ENCODE measurements around the gene HSP90B1.

Gene HSP90B1

DNA sequence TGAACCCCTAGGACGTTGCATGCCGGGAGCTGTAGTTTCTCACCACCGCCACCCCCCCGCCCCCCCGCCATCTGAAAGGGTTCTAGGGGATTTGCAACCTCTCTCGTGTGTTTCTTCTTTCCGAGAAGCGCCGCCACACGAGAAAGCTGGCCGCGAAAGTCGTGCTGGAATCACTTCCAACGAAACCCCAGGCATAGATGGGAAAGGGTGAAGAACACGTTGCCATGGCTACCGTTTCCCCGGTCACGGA lies 501 bp upstream of the HSP90B1 start:
- no peak for DNase-seq (ENCODE audit: low read depth)

DNA sequence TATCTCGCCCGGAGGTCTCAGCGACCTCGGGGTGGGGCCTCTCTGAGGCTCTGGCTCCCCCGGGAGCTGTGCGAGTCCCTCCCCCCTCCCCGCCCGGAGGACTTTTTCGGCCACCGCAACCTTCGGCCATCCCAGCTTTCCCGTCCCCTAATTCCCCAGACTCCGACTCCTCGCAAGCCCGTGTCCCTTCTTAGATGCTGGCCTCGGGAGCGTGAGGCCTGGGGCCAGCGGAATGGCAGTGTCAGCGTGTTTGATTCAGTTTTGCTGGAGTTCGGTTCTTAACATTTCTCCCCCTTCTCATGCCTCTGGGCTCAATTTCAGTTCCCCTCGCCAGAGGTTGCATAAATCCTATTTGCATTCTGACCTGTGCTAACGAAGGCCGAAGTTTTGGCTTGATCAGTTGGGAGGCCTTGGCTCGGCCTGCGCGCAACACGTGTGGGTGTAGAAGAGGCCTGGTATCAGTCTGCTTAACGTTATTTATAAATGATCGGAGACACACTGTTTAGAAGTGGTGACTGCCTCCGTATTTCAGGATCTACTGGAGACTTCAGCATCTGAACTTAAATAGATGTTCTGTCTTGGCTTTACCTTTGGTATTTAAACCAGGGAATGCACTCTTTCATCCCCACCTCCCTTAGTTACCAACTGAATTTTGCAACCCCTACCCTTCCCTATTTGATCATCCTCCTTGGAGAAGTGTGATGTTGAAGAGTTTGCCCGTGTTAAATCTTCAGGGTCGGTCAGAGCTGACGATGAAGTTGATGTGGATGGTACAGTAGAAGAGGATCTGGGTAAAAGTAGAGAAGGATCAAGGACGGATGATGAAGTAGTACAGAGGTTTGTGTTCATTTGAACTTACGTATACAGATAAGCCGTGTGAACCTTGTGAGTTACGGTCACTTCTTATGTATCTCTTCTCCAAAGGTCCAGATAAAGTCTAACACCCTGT lies 851 bp downstream of the HSP90B1 start:
- DNase-seq (ENCODE audit: low read depth), result no peak

DNA sequence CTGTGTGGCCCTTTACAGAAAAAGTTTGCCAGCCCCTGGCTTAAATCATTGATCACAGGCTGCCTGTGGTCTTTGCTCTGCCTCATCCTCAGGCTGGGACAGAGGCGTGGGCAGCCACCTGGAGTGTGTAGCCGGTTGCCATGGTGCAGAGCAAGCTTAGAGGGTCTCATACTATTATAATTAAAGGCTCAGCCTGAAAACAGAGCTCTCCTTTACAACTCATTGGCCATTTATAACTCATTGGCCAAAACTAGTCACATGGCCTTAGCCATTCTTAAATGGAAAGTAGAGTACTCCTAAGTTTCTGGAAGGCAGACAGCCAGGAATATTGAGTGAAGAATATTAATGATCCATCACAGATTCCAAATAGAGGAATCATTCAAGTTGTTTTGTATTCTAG lies 3.0 kb downstream of the HSP90B1 start:
- no peak for DNase-seq (ENCODE audit: low read depth)

DNA sequence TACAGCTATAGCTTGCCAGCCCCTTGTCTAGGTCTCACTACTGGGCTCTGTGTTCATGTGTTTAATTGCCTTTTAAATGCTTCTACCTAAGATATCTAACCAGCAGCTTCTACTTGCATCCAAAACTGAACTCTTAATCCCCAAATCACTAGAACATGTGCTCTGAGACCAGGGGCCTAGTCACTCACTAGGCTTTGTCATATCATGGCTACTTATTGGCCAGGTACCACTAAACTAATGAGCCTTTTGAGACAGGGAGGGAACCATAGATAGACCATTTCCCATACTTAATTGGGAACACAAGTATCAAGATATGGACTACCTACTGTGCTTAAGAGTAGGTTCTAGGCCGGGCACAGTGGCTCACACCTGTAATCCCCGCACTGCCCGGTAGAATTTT lies 6.5 kb downstream of the HSP90B1 start:
- DNase-seq (ENCODE audit: low read depth), result no peak

DNA sequence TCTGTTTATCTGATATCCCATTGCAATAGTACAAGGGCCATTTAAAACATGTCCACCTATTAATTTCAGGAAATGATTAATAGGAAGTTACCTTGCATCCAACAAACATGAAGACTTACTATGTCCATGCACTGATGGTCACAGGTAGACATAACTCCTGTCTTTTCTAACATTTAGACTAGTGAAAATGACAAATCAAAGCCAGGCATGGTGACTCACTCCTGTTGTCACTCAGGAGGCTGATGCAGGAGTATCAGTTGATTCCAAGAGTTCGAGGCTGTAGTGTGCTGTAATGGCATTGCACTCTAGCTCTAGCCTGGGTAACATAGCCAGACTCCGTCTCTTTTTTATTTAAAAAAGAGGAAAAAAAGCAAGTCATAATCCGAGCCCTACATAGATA lies 14.8 kb downstream of the HSP90B1 start:
- no peak for DNase-seq (ENCODE audit: low read depth)

DNA sequence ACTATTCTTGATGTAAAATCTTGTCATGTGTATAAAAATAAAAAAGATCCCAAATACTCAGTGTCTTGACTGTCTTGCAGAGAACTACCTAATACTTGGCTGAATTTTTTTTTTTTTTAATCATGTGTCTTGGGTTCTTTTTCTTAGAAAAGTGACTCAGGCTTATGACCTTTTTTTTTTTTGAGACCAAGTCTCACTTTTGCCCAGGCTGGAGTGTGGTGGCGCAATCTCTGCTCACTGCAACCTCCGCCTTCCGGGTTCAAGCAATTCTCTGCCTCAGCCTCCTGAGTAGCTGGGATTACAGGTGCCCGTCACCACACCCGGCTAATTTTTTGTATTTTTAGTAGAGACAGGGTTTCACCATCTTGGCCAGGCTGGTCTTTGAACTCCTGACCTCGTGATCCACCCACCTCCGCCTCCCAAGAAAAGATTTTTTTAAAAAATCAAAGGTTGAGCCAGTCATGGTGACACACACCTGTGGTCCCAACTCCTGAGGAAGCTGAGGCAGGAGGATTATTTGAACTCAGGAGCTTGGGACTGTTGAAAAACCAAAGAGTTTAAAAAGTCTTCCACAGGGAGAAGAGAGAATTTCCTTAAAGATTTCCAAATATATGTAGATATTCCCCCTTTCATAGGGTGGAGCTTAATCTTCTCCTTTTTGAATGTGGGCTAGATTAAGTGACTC lies 17.8 kb downstream of the HSP90B1 start:
- DNase-seq (ENCODE audit: low read depth), result no peak

DNA sequence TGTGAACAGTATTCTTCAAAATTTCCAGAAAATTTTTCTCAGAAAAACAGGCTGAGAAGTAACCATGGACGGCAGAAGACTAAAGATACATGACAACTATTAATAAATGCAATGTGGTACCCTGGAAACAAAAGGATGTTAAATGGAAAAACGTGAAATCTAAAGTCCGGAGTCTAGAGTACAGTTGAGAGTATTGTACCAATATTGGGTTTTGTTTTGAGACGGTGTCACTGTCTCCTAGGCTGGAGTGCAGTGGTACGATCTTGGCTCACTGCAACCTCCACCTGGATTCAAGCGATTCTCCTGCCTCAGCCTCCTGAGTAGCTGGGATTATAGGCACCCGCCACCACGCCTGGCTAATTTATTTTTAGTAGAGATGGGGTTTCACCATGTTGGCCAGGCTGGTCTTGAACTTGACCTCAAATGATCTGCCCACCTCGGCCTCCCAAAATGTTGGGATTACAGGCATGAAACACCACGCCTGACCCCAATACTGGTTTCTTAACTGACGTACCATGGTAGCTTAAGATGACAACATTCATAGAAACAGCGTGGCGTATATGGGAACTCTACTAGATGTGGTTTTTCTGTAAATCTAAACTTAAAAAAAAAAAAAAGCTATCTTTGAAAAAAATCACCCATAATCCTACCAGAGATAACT lies 18.7 kb downstream of the HSP90B1 start:
- no peak for DNase-seq (ENCODE audit: low read depth)

DNA sequence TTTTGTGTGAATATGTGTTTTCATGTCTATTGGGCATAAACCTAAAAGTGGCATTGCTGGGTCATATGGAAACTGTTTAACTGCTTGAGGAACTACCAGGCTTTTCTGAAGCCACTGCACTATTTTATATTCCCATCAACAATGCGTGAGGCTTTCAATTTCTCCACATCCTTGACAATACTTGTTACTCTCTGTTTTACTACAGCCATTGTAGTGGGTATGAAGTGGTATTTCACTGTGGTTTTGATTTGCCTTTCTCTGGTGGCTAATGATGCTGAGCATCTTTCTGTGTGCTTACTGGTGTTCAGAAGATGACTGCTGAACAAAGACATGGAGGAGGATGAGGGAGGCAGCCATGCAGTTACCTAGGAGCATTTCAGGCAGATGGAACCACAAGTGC lies 22.3 kb downstream of the HSP90B1 start:
- no peak for DNase-seq (ENCODE audit: low read depth)

DNA sequence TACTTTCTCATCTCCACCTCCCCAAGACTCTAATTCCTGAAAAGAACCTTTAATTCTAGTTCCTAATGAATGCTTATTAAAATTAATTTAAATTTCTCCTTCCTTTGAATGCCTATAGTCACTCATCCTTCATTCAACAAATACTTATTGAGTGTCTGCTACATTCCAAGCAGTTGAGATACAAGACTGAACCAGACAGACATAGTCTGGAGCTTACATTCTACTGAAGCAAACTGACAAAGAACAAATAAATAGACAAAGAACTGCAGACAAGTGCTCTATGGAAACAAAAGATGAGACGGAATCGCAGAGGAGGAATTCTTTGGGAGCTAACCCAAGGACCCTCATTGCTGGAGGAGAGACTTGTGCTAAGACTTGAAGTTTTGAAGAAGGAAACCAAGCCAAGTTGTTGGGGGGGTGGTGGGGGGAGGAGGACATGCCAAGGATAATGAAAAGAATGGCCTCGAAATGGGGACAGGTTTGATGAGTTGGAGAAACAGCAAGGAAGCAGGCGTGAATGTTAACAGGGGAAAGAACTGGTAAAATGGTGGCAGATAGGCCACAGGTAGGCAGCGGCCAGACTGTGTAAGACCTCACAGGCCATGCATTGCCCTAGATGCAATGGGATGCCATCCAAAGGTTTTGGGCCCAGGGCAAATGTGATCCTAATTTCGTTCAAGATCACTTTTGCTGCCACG lies 25.8 kb downstream of the HSP90B1 start:
- DNase-seq (ENCODE audit: low read depth), result no peak

DNA sequence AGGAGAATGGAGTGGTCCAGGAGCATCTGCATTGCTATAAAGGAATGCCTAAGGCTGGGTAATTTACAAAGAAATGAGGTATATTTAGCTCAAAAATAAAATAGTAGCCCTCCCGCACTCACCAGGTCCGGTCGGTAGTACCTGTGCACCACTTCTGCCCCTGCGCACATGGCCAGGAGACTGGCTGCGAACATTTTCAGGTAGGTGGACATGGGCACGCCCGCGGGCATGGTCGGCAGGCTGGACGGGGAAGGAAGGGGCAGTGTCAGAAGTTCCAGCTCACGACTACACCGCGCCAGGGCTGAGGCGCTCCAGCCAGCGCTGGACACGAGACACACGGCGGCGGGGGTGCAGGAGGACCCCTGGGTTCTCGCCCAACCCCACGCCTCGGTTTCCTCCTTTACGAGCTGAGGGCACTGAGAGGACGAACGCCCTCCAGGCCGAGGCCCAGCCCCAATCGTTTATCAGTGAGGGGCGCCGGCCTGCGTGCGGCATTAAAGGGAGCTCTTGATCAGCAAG lies 26.4 kb downstream of the HSP90B1 start:
- no peak for DNase-seq (ENCODE audit: low read depth)

DNA sequence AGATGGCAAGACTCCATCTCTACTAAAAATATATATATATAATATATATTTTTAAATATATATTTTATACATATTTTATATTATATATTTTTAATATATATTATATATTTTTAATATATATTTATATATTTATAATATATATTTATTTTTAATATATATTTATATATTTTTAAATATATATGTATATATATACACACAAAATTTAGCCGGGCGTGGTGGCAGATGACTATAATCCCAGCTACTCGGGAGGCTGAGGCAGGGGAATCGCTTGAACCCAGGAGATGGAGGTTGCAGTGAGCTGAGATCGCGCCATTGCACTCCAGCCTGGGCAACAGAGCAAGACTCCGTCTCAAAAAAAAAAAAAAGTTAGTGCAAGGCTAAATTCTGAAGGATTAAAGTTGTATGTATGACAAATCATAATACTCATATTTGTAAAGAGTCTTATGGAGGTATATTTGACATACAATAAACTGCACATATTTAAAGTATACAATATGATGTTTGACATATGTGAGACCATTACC lies 27.7 kb downstream of the HSP90B1 start:
- no peak for DNase-seq (ENCODE audit: low read depth)

DNA sequence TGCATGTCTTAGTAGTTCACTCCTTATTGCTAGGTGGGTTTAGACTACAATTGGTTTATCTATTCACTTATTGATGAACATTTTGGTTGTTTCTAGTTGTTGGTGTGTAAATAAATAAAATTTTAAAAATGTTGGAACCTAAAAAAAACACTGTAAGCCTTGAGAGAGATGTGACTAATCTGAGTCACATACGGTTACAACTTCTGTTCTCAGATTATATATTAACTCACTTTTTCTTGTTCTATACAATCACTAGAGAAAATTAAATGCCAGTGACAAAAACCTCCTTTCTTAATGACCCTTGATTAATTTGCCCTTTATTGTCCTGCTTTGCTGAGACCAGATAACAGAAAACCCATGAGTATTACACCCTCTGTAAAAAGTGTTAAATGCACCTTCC lies 28.4 kb downstream of the HSP90B1 start:
- no peak for DNase-seq (ENCODE audit: low read depth)

DNA sequence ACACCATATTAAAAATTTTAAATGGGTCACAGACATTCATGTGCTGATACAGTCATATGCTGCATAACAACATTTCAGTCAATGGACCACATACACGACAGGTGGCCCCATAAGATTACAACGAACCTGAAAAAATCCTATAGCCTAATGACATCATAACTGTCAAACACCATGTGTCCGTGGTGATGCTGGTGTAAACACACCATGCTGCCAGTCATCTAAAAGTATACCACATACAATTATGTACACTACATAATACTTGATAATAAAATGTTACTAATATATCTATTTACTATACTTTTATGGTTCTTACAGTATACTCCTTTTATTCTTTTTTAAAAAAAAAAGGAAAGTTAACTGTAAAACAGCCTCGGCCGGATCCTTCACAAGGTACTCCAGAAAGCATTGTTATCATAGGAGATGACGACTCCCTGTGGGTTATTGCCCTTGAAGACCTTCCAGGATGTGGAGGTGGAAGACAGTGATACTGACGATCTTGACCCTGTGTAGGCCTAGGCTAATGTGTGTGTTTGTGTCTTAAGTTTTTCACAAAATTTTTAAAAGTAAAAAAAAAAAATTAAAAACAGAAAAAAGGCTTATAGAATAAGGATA lies 30.5 kb downstream of the HSP90B1 start:
- DNase-seq (ENCODE audit: low read depth), result no peak

DNA sequence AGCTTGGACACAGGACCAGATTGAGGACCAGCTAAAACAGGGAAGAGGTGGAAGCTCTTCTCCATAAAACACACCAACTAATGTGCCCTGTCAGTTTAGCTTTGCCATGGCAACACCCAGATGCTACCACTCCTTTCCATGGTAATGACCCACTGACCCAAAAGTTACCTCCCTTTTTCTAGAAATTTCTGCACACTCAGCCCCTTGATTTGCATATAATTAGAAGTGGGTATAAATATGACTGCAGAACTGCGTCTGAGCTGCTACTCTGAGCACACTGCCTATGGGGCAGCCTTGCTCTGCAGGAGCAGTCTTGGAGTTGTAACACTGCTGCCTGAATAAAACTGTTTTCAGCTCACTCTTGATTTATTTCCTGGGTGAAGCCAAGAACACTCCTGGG lies 32.3 kb downstream of the HSP90B1 start:
- no peak for DNase-seq (ENCODE audit: low read depth)

DNA sequence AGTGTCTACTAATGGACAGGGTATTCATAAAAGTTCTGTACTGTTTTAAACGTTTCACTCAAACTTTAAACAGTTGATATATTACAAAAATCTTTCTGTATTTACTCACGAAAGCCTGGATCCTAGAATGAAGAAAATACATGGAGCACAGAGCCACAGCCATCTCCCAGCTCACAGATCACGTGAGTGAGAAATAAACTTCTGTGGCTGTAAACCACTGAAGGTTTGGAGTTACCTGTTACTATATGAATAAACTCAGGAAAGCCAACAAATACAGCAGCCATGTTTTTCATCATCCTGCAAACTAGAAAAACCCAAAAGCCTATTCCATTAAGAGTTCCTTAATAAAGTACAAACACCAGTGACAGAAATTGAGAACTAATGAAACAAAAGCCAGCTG lies 34.6 kb downstream of the HSP90B1 start:
- no peak for DNase-seq (ENCODE audit: low read depth)

DNA sequence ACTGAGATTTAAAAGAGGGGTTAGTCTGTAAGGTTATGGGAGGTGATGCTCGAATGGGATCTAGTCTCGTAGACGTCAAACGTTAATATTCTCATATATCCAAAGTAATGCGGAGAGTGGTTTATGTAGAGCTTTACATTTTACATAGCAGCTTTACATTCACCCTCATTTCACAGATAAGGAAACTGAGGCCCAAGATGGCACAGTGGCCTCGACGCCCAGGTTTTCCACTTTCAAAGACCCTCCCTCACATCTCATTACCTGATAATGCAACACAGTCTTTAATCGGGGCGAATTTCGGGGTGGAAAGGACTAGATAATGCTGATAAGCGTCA lies 35.0 kb downstream of the HSP90B1 start:
- DNase-seq (ENCODE audit: low read depth), result no peak

DNA sequence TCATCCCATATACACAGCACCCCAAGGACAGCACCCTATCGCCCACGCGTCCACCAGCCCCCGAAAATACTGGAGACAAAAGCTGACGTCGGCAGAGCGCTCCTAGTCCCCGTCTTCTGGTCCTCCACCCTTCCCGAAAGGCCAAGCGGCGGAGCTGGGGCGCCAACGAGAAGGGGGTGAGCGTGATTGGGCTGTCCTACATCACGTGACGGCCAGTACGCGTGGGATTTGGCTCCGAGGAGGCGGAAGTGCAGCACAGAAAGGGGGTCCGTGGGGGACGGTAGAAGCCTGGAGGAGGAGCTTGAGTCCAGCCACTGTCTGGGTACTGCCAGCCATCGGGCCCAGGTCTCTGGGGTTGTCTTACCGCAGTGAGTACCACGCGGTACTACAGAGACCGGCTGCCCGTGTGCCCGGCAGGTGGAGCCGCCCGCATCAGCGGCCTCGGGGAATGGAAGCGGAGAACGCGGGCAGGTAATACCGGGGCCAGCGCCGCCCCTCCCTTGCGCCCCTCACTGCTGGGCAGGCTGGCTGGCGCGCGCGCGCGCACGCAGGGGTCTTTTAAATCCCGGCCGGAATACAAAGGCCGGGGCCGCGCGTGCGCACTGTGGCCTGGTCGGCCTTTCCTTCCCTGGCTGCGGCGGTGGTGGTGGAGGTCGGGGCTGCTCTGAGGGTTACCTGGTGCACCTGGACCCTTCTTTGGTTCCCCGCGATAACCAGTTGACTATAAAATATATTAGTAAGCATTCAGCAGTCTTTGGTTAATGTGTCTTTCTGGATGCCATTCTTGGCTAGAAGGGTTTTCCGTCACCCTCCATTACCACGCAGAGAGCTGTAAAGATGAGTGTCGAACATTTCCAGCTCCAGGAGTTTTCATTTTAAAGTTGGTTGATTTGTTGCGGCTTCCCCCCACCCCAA lies 35.6 kb downstream of the HSP90B1 start, which contains the start of gene TDG:
TSS of gene TDG (plus strand) at position 283 of the 915 bp plus-strand sequence. CDS start at position 449, 166 bp downstream.
- DNase-seq (ENCODE audit: low read depth), result peak; percentile 90

DNA sequence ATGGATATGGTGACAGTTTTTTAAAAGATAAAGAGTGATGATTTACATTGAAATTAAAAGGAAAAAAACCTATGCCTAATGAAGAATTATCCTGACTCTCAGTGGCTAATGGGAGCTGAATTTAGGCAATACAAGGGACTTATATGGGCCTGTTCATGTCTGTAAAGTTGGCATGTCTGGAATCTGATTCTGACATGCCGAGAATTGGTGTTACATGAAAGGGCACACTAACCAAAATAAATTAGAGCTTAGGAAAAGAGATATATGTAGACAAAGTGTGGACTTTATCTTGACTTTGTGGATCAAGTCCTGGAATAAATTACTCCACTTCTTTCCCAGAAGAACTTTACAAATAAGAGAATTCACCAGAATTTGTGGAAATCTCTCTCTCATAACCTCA lies 36.5 kb downstream of the HSP90B1 start:
- no peak for DNase-seq (ENCODE audit: low read depth)

DNA sequence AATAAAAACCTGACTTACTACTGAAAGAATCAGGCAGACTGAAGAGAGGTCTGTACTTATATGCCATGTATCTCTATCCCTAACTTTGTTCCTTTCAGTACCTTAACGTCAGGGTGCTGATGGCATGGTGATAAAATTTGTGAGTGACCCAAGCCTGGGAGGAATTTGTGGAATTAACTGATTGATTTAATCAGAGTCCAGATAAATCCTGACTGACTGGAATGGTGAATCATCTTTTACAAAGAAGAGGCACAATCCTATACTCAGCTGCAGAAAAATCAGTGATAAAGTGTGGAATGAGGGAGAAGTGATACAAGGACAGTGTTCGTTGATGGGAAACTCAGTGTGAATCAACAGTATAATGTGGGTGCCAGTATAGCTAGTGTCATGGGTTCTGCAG lies 39.2 kb downstream of the HSP90B1 start:
- DNase-seq (ENCODE audit: low read depth), result peak; percentile 27

DNA sequence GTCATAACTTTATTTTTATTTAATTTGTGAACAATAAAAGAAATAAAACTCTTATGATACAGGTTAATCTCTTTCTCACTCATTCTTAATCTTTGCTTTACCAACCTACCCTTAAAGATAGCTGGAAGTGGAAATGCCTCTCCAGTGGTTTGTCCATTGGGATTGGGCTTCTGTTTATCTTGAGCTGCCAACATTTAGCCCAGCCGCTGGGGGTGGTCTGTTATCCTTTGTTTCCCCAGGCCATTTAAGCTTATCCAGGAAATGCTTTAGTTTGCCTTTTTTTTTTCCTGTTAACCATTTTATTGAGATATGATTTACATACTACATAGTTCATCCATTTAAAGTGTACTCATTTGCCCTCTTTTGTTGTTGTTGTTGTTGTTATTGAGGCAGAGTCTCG lies 43.7 kb downstream of the HSP90B1 start:
- DNase-seq (ENCODE audit: low read depth), result no peak

DNA sequence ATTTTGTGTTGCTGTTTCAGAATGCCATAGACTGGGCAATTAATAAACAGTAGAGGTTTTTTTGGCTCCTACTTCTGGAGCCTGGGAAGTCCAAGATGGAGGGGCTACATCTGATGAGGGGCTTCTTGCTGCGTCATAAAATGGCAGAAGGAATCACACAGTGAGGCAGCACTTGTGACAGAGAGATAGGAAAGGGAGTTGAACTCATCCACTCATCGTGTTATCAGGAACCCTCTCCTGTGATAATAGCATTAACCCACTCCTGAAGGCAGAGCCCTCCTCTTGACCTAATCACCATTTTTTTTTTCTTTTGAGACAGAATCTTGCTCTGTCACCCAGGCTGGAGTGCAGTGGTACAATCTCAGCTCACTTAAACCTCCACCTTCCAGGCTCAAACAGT lies 45.2 kb downstream of the HSP90B1 start:
- no peak for DNase-seq (ENCODE audit: low read depth)
